Upper lobe of right lung (tissue), 1 donor: Measurements from ENCODE around the gene MAPK12. TPM values are rescaled to one million over a fixed set of nuclear protein-coding genes. Genes with fewer than 3 reads are reported as not detected.

ENCODE experiments used
- ATAC-seq: fragments of 200-7000 bp; cut with Tn5 transposase; one replicate; pipeline ENCODE4 v1.9.1; 2020; ENCODE audit warnings: mild to moderate bottlenecking, moderate library complexity
- DNase-seq: peaks from one replicate; pipeline ENCODE4 v3.0.0-alpha.2; 2020
- H3K27ac ChIP-seq: fragments of 200-600 bp; one replicate; pipeline ENCODE4 v1.8.0; 2022
- H3K27me3 ChIP-seq: fragments of 200-600 bp; one replicate; pipeline ENCODE4 v1.8.0; 2022; ENCODE audit warnings: mild to moderate bottlenecking
- H3K36me3 ChIP-seq: fragments of 200-600 bp; one replicate; pipeline ENCODE4 v1.8.0; 2022
- H3K4me1 ChIP-seq: fragments of 200-600 bp; one replicate; pipeline ENCODE4 v1.8.0; 2022
- H3K4me3 ChIP-seq: fragments of 200-600 bp; one replicate; pipeline ENCODE4 v1.8.0; 2022; ENCODE audit warnings: mild to moderate bottlenecking
- H3K9me3 ChIP-seq: fragments of 200-600 bp; one replicate; pipeline ENCODE4 v1.8.0; 2022
- intact Hi-C: fragments of 100-400 bp; cut with DNase I; formaldehyde crosslinking; loops from one replicate; pipeline ENCODE4 v1.11.0; 2022
- total RNA-seq: library from RNA; stranded (reverse); fragmentation: NEBNext Ultra II Directional; extraction: Animal tissue kit (Norgen Biotek cat#: 25700); gene quantifications from one replicate; pipeline ENCODE4 v1.2.1, GENCODE V29; 2021
- TF ChIP-seq, protein P1 (sequence below): fragments of 200-600 bp; IDR thresholded peaks from one replicate; pipeline ENCODE4 v1.8.0; 2022; ENCODE audit warnings: antibody characterized with exemption
- donor health status: DM: no; HTN: yes; CAD: no; lungs with severe emphysema.

MAPK12 gene
- total RNA-seq, 1 donor from 2014 or later: 22.2 TPM

DNA sequence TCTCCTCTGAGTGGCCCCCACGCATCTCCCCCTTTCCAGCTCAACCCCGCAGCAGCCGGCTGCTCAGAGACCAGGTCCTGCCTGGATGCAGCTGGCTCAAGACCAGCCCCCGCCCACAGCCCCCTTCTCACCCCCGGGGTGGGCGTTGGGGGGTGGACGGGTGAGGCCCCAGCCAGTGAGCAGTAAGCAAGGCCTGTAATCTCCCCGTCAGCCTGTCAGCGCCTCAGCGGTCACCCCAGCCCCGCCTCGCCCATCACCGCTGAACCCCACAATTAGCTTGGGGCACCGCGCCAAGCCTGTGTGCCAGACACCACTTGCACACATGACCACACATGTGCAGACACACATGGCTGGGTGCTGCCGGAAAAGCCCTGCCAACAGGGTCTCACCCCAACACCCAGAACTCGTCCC is 40.1 kb upstream of the MAPK12 start:
- DNase-seq (no peak), ATAC-seq (no peak)
- Histone ChIP-seq H3K4me1 (peaks cover 88% of the 10 kb centered on the region), H3K27me3 (no peaks in the 10 kb centered on the region), H3K27ac (peak overlapping the region; percentile 78), H3K9me3 (no peaks in the 10 kb centered on the region), H3K4me3 (peak overlapping the region; percentile 21), H3K36me3 (no peaks in the 10 kb centered on the region)
- TF ChIP-seq, protein P1, sequence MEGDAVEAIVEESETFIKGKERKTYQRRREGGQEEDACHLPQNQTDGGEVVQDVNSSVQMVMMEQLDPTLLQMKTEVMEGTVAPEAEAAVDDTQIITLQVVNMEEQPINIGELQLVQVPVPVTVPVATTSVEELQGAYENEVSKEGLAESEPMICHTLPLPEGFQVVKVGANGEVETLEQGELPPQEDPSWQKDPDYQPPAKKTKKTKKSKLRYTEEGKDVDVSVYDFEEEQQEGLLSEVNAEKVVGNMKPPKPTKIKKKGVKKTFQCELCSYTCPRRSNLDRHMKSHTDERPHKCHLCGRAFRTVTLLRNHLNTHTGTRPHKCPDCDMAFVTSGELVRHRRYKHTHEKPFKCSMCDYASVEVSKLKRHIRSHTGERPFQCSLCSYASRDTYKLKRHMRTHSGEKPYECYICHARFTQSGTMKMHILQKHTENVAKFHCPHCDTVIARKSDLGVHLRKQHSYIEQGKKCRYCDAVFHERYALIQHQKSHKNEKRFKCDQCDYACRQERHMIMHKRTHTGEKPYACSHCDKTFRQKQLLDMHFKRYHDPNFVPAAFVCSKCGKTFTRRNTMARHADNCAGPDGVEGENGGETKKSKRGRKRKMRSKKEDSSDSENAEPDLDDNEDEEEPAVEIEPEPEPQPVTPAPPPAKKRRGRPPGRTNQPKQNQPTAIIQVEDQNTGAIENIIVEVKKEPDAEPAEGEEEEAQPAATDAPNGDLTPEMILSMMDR: no peak
- intact Hi-C loops: no loop called here

DNA sequence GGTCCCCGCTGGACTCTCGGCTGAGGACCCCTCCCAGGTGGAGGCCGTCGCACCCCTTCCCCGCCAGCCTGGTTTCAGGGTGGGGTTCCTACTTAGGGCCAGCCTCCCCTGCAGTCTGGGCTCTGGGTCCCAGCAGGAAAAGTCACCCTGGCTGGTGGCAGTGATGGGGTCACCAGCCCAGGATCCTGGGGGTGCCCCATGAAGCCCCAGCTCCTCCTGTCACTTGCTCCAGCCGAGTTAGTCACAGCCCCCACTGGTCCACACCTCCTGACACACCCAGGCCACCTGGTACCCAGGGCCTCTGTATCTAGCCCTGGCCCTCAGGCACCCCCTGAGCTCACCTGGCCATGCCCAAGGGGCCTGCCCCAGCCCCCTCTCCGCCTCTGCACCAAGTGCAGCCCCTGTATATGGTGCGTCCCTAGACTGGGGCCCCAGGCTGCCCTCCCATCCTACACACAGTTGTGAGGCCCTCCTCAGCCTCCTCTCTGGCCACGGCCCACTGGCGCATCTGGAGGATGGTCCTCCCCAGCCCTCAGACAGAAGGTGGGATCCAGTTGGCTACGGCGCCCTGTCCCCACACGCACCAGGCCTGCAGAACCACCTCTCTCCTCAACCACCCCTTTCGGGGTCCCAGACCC is 39.3 kb upstream of the MAPK12 start:
- Histone ChIP-seq H3K4me3 (peak overlapping the region; percentile 44), H3K9me3 (no peaks in the 10 kb centered on the region), H3K27me3 (no peaks in the 10 kb centered on the region), H3K27ac (peak overlapping the region; percentile 63), H3K36me3 (no peaks in the 10 kb centered on the region), H3K4me1 (peaks cover 91% of the 10 kb centered on the region)
- intact Hi-C loops: no loop called here
- ATAC-seq (no peak), DNase-seq (no peak)
- TF ChIP-seq, protein P1: no peak

DNA sequence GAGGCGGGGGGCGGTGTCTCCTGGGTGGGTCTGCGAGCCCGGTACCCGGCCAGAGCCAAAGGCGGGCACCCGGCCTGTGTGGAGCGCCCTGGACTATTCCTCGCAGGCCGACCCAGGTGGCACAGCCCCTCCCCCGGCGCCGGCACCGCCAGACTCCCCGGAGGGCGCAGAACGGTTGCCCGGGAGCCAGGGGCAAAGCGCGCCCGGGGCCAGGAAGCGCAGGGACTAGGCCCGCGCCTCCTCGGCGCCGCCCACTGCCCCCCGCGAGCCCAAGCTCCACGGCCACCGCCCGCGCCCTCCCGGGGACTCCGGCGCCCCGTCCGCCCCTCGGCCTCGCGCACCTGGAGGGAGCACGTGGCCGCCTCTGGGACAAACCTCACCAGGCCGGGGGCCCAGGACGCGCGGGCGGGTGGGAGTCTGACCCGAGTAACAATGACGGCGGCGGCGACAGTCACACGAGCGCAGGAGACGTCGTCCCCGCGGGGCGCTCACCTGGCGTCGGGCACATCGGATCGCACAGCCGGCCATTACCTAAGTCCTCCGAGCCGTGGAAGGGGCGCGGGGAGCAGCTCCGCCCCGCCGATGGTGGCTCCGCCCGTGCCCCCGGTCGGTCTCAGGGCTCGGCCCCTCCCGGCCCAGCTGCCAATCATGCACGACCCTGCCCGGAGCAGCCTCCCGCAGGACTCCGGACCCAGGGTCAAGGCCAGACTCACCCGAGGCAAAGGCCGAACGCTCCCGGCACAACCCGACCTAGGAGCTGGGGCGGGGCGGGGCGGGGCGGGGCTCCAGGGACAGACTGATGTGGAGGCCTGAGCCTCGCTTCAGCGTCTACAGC is 38.5 kb upstream of the MAPK12 start:
- ATAC-seq (no peak), DNase-seq (no peak)
- intact Hi-C loops: no loop called here
- Histone ChIP-seq H3K27me3 (no peaks in the 10 kb centered on the region), H3K9me3 (no peaks in the 10 kb centered on the region), H3K4me1 (peaks cover 85% of the 10 kb centered on the region), H3K27ac (peak overlapping the region; percentile 63), H3K36me3 (no peaks in the 10 kb centered on the region), H3K4me3 (peak overlapping the region; percentile 44)
- TF ChIP-seq, protein P1: no peak

DNA sequence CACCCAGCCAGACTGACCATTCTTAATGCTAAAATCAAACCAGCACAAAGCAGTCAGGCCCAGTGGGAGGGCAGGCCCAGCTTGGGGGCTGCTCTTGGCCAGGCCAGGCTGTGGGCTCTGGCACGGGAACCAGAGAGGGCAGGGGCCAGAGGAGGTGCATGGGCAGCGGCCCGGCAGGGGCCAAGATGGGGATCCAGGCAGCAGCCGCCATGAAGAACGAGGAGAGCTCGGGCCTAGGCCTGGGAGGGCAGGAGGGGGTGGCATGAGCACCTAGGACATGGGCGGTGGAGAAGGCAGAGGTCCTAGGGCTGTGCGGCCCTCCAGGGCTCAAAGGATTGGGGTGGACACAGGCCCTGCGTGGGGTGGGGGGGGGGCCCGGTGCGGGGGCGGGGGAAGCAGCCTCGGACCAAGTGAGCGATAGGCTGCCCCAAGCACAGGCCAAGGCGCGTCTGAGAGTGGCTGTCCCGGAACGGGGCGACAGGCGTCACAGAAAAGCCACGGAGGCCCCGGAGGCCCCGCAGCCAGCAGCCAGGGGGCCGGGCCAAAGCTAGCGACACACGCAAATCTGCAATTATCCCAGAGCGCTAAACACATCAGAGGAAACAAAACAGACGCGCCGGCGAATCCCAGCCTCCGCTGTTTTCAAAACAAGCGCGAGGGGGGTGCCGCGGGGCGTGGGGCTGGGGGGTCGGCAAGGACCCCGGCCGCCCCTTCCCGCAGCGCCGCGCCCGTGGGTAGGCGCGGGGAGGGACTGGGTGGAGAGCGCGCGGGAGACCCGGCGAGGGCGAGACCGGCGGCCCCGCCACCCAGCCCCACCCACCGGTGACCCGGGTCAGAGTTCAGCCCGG is 37.7 kb upstream of the MAPK12 start:
- intact Hi-C loops: no loop called here
- no peaks in the 10 kb centered on the region for H3K9me3 ChIP-seq
- no peaks in the 10 kb centered on the region for H3K36me3 ChIP-seq
- DNase-seq (no peak), ATAC-seq (no peak)
- no peaks in the 10 kb centered on the region for H3K27me3 ChIP-seq
- peak overlapping the region; percentile 63 for H3K27ac ChIP-seq
- peaks cover 85% of the 10 kb centered on the region for H3K4me1 ChIP-seq
- TF ChIP-seq, protein P1: no peak
- peak overlapping the region; percentile 44 for H3K4me3 ChIP-seq

DNA sequence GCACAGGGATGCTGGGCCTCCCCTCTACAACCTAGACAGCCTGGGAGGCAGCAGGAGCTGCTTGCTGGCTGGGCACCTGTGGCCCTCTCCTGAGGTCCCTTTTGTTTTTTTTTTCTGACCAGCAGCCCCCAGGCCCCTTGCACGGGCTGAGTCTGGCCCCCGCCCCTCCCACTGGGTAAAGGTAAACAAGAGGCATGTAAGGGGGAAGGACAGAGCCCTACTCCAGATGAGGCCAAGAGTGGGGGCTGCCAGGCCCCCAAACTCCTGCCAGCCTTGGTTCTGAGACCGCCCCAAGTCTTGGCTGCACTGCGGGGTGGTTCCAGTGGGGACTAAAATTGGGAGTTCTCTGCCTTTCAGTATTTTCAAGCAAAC is 36.8 kb upstream of the MAPK12 start:
- H3K4me1 ChIP-seq: peaks cover 85% of the 10 kb centered on the region
- H3K27ac ChIP-seq: peak overlapping the region; percentile 63
- DNase-seq (no peak), ATAC-seq (no peak)
- intact Hi-C loops: no loop called here
- TF ChIP-seq, protein P1: no peak
- no peaks in the 10 kb centered on the region for H3K36me3 ChIP-seq
- no peaks in the 10 kb centered on the region for H3K9me3 ChIP-seq
- no peak overlapping the region for H3K4me3 ChIP-seq
- no peaks in the 10 kb centered on the region for H3K27me3 ChIP-seq
